NT2/D1 (cell line): Measurements from ENCODE around the gene KCTD16.

Experiments used
- DNase-seq: peaks from one replicate; pipeline ENCODE4 v3.0.0-alpha.2; 2011; ENCODE audit warnings: low read depth, low spot score
- H3K27me3 ChIP-seq: 2 replicates; pipeline ENCODE4 v1.6.0; 2011; ENCODE audit warnings: mild to moderate bottlenecking; ENCODE audit not compliant: insufficient read length, insufficient read depth
- H3K36me3 ChIP-seq: 2 replicates; pipeline ENCODE4 v1.6.1; 2011; ENCODE audit warnings: mild to moderate bottlenecking, low read length, mixed read lengths; ENCODE audit not compliant: insufficient read depth, insufficient read length
- H3K4me1 ChIP-seq: 2 replicates; pipeline ENCODE4 v1.5.1; 2011; ENCODE audit not compliant: insufficient read depth, insufficient read length
- H3K4me3 ChIP-seq: 2 replicates; pipeline ENCODE4 v1.5.1; 2011; ENCODE audit warnings: low read depth; ENCODE audit not compliant: insufficient read length
- H3K9ac ChIP-seq: 2 replicates; pipeline ENCODE4 v1.6.0; 2011; ENCODE audit warnings: low read depth; ENCODE audit not compliant: insufficient read length
- H3K9me3 ChIP-seq: 2 replicates; pipeline ENCODE4 v1.5.1; 2011; ENCODE audit warnings: mild to moderate bottlenecking, low read length; ENCODE audit not compliant: insufficient read depth
- SUZ12 ChIP-seq: IDR thresholded peaks from 2 replicates; pipeline ENCODE4 v1.6.1; 2011; ENCODE audit not compliant: insufficient read length, insufficient read depth; ENCODE audit errors: extremely low read depth
- YY1 ChIP-seq: IDR thresholded peaks from 2 replicates; pipeline ENCODE4 v1.6.1; 2011; ENCODE audit not compliant: insufficient read length, insufficient read depth
- ZNF274 ChIP-seq: IDR thresholded peaks from 2 replicates; pipeline ENCODE4 v1.6.1; 2011; ENCODE audit warnings: mild to moderate bottlenecking, low read depth, low read length

Gene KCTD16

DNA sequence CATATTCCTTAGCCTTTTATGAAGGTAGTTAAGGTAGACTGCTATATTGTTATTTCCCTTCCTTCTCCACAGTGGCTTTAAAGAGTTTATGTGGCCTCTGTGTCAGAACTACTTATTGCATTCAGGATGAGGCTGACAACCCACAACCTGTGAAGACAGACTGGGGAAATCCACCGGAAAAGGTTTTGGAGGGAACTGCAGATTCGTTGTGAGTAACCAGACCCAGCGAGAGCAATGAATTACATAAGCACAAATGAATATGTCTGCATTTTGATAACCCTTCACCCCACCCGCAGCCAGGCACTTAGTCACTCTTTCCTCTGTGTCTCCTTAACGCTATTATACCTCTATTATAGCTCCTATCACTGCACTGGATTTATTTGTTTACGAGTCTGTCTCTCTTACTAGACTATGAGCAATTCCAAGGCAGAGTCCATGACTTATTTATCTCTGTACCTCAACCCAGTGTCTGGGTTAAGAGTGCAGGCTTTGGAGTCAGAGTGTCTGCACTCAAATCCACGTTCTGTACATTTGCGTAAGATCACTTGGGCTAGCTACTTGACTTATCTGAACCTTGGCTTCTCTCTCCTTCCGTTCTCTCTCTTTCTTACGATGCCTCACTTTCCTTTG, 19.2 kb downstream of the KCTD16 start:
- TF ChIP-seq YY1 (no peak), SUZ12 (no peak), ZNF274 (no peak)
- H3K9ac ChIP-seq = no peak overlapping the region
- H3K36me3 ChIP-seq = no peaks in the 10 kb centered on the region
- H3K4me1 ChIP-seq = no peaks in the 10 kb centered on the region
- no peak for DNase-seq
- no peak overlapping the region for H3K4me3 ChIP-seq
- no peaks in the 10 kb centered on the region for H3K9me3 ChIP-seq
- no peaks in the 10 kb centered on the region for H3K27me3 ChIP-seq

DNA sequence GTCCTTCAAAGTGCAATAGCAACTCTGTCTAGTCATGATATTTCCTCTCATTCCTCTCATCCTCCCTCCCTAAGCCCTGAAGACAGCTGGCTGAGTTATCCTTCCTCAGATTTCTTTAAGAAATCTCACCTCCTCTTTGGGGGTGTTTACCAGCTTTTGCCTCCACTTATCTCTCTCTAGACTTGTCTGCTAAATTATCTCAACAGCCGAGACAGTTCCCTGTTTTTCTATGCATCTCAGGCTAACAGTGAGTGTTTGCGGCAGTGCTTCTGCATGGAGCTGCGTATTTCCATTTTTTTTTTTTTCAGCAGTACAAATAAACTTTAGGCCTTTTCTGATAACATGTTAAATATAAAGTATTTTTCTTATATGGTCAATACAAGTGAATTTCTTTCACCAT, 20.9 kb downstream of the KCTD16 start:
- DNase-seq = no peak
- Histone ChIP-seq H3K9me3 (no peaks in the 10 kb centered on the region), H3K4me3 (no peak overlapping the region), H3K9ac (no peak overlapping the region), H3K27me3 (no peaks in the 10 kb centered on the region), H3K36me3 (no peaks in the 10 kb centered on the region), H3K4me1 (no peaks in the 10 kb centered on the region)
- TF ChIP-seq YY1 = no peak
- no peak for TF ChIP-seq SUZ12
- TF ChIP-seq ZNF274 = no peak

DNA sequence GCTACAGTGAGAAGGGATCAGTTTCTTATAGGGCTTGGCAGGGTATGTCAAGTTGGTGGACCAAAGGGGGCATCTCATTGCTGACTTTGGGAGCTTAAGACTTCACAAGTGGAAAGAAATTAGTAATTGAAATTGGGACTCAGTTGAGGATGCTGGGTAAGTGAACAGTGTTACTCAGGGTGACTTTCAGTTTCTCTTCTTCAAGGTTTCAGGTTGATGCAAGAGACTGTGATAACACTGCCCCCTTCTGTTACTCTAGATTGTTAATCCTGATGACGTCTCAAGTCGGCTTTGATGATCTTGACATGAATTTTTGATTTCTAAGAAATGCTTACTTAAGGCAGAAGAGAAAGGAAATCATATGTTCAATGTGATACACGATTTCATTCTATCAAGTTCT, 21.3 kb downstream of the KCTD16 start:
- Histone ChIP-seq H3K9me3 (no peaks in the 10 kb centered on the region), H3K9ac (no peak overlapping the region), H3K4me3 (no peak overlapping the region), H3K27me3 (no peaks in the 10 kb centered on the region), H3K4me1 (no peaks in the 10 kb centered on the region), H3K36me3 (no peaks in the 10 kb centered on the region)
- no peak for DNase-seq
- no peak for TF ChIP-seq SUZ12
- TF ChIP-seq ZNF274 = no peak
- no peak for TF ChIP-seq YY1

DNA sequence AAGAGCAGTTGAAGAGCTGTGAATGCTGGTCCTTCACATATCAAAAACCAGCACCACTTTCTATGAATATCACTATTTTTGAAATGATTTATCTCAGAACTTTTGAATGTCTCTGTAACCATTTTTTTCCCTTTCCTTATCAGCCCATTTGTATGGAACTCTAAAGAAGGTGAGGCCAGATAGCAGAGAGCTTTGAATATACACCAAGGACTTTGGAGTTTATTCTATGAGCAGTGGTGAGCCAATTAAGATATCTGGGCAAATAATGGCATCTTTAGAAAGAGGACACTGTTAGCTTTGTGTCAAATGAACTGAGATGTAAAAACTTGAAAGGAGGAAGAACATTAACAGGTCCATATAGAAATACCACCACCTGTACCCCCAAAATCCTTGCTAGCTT, 22.0 kb downstream of the KCTD16 start:
- Histone ChIP-seq H3K9me3 (no peaks in the 10 kb centered on the region), H3K4me1 (no peaks in the 10 kb centered on the region), H3K27me3 (no peaks in the 10 kb centered on the region), H3K9ac (no peak overlapping the region), H3K36me3 (no peaks in the 10 kb centered on the region), H3K4me3 (no peak overlapping the region)
- no peak for DNase-seq
- TF ChIP-seq ZNF274 (no peak), SUZ12 (no peak), YY1 (no peak)

DNA sequence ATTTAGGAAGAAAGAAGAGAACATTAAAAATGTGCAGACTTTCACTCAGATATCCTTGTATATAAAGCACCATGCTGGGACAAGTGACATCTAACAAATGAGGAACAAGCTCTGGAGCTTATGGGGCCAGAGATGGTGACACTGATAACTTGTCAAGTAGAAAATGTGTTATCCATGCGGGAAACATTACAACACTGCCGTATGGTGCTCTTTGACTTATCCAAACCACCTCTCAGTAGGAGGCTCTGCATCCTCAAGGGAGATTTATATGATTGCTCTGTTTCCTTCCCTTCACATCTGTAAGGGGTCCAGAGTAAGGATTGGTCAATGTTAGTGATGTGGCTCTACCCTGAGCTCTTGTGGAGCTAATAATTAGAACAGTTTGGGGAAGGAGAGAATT, 23.5 kb downstream of the KCTD16 start:
- H3K9ac ChIP-seq = no peak overlapping the region
- H3K27me3 ChIP-seq = no peaks in the 10 kb centered on the region
- no peaks in the 10 kb centered on the region for H3K36me3 ChIP-seq
- no peak overlapping the region for H3K4me3 ChIP-seq
- no peaks in the 10 kb centered on the region for H3K4me1 ChIP-seq
- no peak for TF ChIP-seq YY1
- no peak for TF ChIP-seq ZNF274
- TF ChIP-seq SUZ12 = no peak
- no peaks in the 10 kb centered on the region for H3K9me3 ChIP-seq
- DNase-seq = no peak

DNA sequence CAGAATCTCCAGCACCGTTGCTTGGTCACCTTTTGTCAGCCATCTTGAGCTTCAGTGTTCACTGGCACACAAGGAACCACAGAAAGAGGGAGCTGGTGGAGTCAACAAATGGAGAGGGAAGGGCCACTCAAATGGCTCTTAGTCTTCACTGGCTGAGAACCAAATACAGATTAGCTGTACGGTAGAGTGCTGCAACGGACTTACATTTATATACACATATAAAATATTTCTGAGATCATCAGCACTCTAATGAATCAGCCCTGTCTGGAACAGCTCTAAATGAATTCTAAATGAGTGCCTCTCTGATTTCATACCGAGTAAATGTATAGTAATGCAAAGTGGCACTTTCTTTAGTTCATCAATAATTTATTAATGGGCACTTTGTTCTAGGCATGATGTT, 24.8 kb downstream of the KCTD16 start:
- Histone ChIP-seq H3K27me3 (no peaks in the 10 kb centered on the region), H3K4me1 (no peaks in the 10 kb centered on the region), H3K4me3 (no peak overlapping the region), H3K9me3 (no peaks in the 10 kb centered on the region), H3K36me3 (no peaks in the 10 kb centered on the region), H3K9ac (no peak overlapping the region)
- DNase-seq = no peak
- TF ChIP-seq SUZ12 = no peak
- TF ChIP-seq ZNF274 = no peak
- TF ChIP-seq YY1 = no peak

DNA sequence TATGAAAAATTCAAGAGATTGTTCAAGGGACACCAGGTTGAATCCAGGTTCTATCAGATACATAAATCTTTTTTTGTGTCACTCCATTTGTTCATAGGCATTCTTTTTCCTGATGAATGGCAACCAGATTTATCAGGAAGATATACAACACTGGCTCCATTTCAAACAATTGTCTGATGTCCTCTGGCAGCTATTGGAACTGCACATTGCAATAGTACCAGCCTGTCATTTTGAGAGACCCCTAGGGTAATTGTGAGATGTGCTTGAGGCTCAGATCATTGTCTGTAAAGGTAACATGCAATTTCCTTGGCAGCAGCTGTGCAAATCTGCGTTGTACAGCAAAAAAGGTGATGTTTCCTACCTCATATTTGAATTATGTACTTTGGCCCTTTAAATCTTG, 25.9 kb downstream of the KCTD16 start:
- Histone ChIP-seq H3K9me3 (no peaks in the 10 kb centered on the region), H3K36me3 (no peaks in the 10 kb centered on the region), H3K4me3 (no peak overlapping the region), H3K9ac (no peak overlapping the region), H3K4me1 (no peaks in the 10 kb centered on the region), H3K27me3 (no peaks in the 10 kb centered on the region)
- TF ChIP-seq SUZ12 = no peak
- no peak for TF ChIP-seq YY1
- no peak for TF ChIP-seq ZNF274
- DNase-seq = no peak

DNA sequence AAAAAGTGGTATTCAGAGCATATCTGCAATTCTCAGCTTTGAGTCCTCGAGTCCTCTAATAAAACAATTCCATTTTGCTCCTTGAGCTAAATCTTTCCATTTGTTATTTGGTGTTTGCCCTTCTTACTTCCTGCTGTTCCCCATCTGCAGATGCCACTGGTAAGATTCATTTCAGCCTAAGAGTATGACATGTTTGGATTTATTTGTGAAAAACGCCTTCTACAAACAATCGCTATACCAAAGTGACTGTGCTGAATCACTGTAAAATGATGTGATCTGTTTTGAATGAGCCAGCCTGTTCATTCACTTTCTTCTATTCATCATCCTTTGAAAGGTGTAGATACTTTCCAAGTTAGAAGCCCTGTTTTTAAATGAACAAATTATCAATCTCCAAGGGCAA, 27.7 kb downstream of the KCTD16 start:
- Histone ChIP-seq H3K4me3 (no peak overlapping the region), H3K27me3 (no peaks in the 10 kb centered on the region), H3K4me1 (no peaks in the 10 kb centered on the region), H3K9ac (no peak overlapping the region), H3K9me3 (no peaks in the 10 kb centered on the region), H3K36me3 (no peaks in the 10 kb centered on the region)
- no peak for TF ChIP-seq ZNF274
- TF ChIP-seq YY1 = no peak
- no peak for TF ChIP-seq SUZ12
- no peak for DNase-seq
